Fibroblast of the aortic adventitia (primary cell): Measurements from ENCODE around the gene ZXDC. TPM values are rescaled to one million over a fixed set of nuclear protein-coding genes. Genes with fewer than 3 reads are reported as not detected.

Experiments used
- DNase-seq: peaks from one replicate; pipeline ENCODE4 v3.0.0-alpha.2; 2010; ENCODE audit warnings: low read depth
- H3K4me3 ChIP-seq: 2 replicates; pipeline ENCODE4 v1.5.1; 2011; ENCODE audit warnings: low read depth, mild to moderate bottlenecking, control low read depth, low read length, moderate library complexity
- total RNA-seq: library from RNA; depleted of rRNA; stranded (reverse); fragments of >200 nt; gene quantifications from 2 replicates; pipeline ENCODE4 v1.2.3, GENCODE V29; 2012; ENCODE audit warnings: low replicate concordance
- TF ChIP-seq, protein P1 (sequence below): IDR thresholded peaks from 2 replicates; pipeline ENCODE4 v1.5.1; 2011; ENCODE audit warnings: mild to moderate bottlenecking, low read length, control low read depth, inconsistent platforms; ENCODE audit not compliant: insufficient read depth

Gene ZXDC
- total RNA-seq, 1 donor: 26.7 TPM

DNA sequence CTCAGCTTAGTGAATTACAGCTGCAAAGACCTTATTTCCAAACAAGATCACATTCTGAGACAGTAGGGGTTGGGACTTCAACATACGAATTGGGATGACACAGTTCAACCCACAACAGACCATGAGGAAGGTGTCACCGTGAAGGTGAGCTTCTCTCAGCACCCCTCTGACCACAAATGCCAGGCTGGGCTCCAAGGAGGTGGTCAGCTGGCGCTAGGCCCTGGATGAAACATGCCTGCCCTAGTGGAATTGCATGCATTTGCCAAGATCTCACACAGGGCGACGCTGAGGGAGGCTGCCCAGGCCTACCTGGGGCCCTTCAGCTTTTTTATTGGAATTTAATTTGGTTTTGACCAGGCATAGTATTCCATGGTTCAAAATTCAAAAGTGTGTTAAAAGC, 79.2 kb downstream of the ZXDC start:
- no peak for DNase-seq
- no peak overlapping the region for H3K4me3 ChIP-seq
- TF ChIP-seq, protein P1, sequence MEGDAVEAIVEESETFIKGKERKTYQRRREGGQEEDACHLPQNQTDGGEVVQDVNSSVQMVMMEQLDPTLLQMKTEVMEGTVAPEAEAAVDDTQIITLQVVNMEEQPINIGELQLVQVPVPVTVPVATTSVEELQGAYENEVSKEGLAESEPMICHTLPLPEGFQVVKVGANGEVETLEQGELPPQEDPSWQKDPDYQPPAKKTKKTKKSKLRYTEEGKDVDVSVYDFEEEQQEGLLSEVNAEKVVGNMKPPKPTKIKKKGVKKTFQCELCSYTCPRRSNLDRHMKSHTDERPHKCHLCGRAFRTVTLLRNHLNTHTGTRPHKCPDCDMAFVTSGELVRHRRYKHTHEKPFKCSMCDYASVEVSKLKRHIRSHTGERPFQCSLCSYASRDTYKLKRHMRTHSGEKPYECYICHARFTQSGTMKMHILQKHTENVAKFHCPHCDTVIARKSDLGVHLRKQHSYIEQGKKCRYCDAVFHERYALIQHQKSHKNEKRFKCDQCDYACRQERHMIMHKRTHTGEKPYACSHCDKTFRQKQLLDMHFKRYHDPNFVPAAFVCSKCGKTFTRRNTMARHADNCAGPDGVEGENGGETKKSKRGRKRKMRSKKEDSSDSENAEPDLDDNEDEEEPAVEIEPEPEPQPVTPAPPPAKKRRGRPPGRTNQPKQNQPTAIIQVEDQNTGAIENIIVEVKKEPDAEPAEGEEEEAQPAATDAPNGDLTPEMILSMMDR: no peak

DNA sequence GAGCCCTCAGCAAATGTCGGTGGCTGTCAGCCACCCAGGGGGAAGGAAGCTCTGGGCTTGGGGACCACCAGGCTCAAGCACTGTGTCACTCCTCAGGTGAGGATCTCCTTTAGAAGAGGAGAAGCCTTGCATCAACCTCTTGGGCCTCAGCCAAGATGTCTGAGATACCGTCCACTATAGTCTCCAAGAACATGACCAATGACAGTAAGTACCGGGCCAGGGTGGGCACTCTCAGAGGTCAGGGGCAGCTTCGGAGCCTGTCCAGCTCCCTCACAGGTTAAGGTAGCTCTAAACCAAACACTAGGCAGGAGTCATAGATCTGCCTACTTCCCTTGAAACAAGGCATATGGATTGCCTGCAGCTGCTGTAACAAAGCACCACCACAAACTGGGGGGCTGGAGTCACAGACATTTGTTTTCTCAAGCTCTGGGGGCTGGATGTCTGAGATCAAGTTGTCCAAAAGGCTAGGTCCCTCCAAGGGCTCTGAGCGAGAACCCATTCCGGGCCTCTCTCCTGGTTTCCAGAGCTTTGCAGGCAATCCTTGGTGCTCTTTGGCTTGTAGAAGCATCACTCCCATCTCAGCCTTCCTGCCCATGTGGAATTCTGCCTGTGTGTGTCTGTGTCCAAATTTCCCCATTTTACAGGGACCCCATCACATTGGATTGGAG, 79.7 kb downstream of the ZXDC start:
- DNase-seq: no peak
- TF ChIP-seq, protein P1: no peak
- no peak overlapping the region for H3K4me3 ChIP-seq

DNA sequence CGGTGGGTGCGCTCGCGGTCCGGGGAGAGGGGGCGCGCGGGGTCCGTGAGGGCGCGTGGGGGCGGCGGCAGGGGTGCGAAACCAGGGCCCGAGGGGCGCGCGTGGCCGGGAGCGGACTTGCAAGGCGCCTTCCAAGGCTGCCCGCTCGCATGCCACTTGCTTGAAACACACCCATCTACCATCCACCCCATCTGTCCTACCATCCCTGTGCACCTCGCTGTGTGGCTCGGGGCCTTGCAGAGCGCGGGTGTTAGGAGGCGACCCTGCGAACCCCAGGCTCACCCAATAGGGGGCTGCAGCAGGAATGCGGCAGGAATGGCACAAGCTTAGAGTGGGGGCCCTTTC, 80.7 kb downstream of the ZXDC start:
- no peak overlapping the region for H3K4me3 ChIP-seq
- TF ChIP-seq, protein P1: no peak
- DNase-seq: no peak

DNA sequence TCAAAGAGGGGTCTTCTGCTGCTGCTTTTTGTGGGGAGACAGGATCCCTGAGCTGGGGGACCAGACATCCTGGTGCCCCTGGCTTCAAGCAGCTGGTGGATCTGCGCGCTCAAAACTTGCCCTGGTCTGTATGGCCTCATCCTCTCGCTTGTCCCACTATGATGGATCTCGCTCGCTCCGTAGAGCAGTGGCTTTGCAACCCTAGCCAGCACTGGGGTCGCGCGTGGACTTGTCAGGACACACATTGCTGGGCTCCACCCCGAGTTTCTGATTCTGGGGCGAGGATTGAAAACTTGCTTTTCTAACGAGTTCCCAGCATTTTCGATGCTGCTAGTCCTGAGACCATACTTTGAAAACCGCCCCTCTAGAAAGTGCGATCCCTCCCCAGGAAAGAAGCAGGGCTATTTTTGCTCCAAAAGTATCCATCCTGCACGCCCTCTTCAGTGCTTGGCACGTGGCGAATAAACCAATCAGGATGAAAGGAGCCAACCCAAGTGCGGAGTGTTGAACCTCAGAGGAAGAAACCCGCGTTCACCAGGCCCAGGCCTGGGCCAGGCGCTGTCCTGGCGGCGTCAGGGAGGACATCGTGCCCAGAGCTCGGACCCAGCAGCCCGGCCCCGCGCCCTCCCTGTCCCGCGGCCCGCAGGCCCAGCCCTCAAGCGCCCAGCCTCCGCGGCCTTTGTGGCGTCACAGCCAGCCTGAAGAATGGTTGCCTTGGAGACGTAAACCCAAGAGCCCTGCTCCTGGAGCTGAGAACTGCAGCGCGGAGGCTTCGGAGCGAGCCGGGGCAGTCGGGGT, 81.3 kb downstream of the ZXDC start, which contains the start of gene CFAP100:
CFAP100 (plus strand) TSS at position 731 of the 798 bp plus-strand sequence. CDS start 1,092 bp downstream, outside the sequence.
- TF ChIP-seq, protein P1: no peak
- H3K4me3 ChIP-seq: no peak within 1 kb of the TSS
- DNase-seq: peak; percentile 16

DNA sequence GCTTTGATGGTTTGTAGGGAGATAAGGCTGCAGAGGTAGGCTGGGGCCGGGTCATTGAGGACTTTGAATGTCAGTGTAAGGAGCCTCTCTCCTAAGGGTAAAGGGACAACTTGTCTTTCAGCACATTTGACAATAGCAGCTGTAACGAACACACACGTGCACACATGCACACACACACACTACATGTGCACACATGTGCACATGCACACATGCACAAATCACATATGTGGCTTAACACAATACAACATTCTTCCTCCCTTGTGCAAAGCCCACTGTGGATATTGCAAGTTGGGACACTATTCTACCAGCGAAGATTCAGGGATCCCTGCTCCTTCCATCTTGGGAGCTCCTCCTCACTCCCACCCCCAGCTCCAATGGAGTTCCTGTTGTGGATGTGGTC, 82.1 kb downstream of the ZXDC start:
- no peak overlapping the region for H3K4me3 ChIP-seq
- no peak for DNase-seq
- TF ChIP-seq, protein P1: no peak

DNA sequence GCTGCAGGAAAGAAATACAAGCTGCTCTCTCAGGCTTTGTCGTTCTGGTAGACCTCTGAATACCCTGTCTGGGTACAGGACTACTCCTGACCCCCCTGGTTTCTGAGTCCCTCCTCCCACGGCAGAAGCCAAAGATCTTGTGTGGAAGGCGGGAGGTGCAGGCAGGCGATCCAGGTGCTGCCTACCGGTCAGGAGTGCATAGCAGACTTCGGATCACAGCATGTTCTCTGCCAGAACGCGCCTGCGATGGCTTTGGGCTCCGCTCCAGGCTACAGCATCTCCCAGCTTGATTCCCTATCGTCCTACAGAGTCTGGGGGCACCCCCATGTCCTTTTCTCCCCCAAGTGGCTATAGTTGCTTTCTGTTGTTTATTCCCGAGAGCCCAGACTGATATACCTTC, 83.4 kb downstream of the ZXDC start:
- no peak overlapping the region for H3K4me3 ChIP-seq
- DNase-seq: no peak
- TF ChIP-seq, protein P1: no peak

DNA sequence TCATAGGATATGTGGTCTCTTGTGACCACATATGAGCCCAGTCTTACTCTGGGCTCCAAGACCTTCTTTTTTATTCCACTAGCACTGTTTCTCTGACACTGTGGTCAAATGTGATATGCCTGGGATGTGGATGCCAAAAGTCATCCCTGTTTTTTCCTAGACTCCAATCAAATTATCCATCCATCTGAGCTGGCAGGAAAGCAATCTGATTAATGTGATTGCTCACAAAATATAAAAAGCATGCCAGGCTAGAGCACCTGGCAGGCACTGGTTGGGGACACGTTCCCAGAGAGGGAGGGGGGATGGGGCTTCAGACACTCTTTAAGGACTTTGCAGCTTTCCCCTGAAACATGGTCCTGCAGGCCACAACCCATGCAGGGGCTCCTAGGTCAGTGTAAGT, 84.1 kb downstream of the ZXDC start:
- no peak overlapping the region for H3K4me3 ChIP-seq
- no peak for DNase-seq
- TF ChIP-seq, protein P1: no peak
